Skin of body (tissue), 2 donors: Measurements from ENCODE around the gene PDE1A. TPM values are rescaled to one million over a fixed set of nuclear protein-coding genes. Genes with fewer than 3 reads are reported as not detected.

Experiments used
- DNase-seq: peaks from one replicate; lab custom pipeline; 2025; lab: John Stamatoyannopoulos, UW
- total RNA-seq: library from RNA; depleted of rRNA; stranded (reverse); fragments of >200 nt; gene quantifications from one replicate; pipeline ENCODE4 v1.2.3, GENCODE V29; 2014

Gene PDE1A
- total RNA-seq, 1 donor from 2014 or later = 2.6 TPM

DNA sequence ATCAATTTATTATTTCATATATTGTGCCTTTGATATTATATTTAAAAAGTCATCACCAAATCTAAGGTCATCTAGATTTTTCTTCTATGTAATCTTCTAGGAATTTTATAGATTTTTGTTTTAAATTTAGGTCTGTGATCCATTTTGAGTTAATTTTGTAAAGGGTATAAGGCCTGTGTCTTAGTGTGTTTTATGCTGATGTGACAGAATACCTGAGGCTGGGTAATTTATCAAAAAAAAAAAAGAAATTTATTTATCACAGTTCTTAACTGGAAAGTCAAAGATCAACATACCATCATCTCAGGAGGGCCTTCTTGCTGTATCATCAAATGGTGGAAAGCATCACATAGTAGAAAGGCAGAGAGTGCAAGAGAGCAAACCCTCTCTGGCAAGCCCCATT lies 216.2 kb downstream of the PDE1A start:
- DNase-seq = no peak

DNA sequence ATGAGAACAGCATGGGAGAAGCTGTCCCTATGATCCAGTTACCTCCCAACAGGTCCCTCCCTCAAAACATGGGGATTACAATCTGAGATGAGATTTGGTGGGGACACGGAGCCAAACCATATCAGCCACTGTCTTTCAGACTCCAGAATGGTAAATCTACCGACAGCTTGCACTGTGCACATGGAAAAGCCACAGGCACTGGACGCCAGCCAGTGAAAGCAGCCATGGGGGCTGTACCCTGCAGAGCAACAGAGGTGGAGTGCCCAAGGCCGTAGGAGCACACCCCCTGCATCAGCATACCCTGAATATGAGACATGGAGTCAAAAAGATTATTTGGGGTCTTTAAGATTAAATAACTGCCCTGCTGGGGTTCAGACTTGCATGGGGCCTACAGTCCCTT lies 218.4 kb downstream of the PDE1A start:
- DNase-seq = no peak

DNA sequence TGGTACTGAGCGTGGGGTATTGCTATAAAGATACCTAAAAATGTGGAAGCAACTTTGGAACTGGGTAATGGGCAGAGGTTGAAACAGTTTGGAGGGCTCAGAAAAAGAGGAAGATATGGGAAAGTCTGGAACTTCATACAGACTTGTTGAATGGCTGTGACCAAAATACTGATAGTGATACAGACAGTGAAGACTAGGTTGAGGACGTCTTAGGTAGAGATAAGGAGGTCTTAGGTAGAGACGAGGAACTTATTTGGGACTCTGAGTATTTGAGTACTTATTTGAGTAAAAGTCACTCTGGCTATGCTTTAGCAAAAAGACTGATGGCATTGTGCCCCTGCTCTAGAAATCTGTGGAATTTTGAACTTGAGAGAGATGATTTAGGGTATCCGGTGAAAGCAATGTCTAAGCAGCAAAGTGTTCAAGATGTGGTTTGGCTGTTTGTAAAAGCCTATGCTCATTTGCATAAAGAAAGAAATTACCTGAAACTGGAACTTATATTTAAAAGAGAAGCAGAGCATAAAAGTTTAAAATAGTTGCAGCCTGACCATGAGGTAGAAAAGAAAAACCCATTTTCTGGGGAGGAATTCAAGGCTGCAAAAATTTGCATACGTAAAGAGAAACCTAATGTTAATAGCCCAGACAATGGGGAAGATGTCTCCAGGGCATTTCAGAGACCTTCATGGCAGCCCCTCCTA lies 219.6 kb downstream of the PDE1A start:
- no peak for DNase-seq

DNA sequence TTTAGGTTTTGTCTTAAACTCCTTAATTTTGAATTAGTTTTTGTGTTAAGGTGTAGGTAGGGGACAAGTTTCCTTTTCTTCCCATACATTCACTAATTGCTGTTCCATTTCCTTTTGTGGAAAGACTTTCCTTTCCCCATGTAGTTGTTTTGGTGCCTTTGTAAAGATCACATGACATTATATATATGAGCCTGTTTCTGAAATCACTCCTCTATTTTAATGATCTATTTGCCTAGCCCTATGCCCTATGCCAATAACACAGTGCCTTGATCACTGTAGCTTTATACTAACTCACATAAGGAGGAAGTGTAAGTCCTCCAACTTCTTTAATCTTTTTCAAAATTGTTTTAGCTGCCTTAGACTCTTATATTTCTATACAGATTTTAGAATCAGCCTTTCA lies 229.3 kb downstream of the PDE1A start:
- no peak for DNase-seq

DNA sequence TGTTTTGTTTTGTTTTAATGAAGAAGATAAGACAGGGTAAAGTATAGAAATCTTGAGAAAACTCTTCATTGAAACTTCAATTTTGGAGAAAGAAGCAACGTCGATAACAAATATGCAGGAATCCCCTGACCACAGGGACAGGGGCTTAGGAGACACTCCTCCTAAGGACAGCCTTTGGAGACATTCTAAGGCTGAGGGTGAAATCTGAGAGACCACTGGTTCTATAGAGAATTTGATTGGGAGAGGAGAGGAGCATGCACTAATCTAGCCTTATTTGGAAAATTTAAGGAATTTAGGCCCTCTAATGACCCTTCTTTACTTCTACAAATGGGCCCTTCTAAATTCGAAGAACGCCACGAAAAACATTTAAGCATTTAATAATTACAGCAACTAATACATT lies 233.5 kb downstream of the PDE1A start:
- DNase-seq = no peak

DNA sequence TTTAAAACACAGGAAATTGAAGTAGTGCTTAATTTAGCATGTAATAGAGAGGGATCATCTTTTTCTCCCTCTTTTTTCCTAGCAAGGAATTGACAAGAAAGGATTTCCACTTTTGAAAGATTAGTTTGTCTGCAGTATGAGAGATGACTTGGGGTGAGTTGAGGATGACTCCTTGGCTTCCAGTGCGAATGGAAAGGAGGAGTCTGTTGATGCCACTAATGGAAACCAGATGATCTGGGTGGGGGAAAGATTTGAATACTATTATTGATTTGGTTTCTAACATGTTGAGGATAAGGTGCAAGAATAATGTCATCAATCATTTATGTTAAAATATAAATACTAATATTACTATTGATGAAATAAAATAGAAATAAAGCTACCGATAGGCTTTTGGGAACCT lies 235.8 kb downstream of the PDE1A start:
- no peak for DNase-seq

DNA sequence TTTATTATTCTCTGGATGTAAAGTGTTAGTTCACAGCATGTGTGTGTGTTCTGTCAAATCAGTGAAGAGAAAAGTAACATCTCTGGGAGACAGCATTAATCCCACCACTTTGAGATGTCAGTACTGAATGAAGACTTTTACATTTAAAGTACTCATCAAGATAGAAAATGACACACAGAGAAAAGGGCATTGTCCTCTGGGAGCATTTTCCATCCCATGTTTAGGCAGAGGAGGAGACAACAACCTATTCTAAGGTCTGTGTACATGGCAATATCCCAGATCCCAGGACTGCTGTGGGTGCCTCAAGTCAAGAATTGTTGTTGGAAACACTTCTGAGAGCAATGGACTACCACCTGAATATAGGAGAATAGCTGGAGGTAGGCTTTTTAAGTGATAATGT lies 239.7 kb downstream of the PDE1A start:
- DNase-seq = no peak

DNA sequence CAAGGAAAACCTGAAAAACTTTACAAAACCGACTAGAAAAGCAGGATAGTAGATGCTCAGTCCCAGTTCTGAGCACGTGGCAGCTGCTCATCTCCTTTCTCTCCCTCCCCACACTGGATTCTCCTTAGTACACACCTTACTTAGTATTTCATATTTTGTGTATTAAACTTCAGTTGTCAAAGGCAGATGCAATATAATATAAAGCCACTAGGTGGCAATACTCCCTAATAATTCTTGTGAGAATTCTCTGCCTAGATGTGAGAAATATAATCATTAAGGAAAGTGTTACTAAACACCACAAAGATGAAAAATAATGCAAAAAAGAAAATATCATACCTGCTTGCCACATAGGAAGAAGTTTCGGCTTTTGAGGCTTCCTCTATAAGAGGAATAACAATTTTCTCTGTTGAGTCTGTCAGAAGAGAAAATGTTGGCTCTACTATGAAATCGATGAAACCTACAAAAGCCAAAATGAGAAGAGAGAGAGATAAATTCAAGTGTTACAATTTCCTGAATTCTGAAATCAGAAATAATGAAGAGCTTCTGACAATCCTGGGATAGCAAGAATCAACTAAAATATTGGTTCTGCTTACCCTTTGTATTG lies 240.6 kb downstream of the PDE1A start:
- peak; percentile 1 for DNase-seq

DNA sequence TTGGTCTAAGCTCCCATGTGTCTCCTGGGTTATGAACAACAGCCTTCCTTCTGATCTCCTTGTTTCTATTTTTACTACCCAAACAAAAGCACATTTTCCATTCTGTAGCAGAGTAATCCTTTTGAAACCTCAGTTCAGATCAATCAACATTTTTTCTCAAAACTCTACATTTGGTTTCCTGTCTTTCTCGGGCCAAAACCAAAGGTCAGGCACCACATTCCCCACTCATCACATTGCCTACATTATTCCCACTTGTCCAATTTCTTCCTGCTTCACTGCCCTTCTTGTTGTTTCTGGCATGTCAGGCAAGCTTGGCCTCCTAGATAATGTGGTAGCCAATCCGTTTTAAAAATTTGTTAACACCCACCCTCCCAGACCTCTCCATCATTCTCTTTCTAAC lies 244.4 kb downstream of the PDE1A start:
- no peak for DNase-seq

DNA sequence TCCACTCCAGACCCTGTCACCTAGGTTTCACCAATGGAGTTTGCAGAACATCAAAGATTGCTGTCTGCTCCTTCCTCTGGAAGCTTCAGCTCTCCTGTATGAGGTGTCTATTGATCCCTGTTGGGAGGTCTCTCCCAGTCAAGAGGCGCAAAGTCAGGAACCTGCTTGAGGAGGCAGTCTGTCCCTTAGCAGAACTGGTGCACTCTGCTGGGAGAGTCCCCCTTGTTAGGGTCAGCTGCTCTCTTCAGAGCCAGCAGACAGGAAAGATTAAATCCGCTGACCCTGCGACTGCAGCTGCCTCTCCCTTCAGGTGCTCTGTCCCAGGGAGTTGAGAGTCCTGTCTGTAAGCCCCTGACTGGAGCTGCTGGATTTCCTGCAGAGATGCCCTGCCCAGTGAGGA lies 245.5 kb downstream of the PDE1A start:
- no peak for DNase-seq

DNA sequence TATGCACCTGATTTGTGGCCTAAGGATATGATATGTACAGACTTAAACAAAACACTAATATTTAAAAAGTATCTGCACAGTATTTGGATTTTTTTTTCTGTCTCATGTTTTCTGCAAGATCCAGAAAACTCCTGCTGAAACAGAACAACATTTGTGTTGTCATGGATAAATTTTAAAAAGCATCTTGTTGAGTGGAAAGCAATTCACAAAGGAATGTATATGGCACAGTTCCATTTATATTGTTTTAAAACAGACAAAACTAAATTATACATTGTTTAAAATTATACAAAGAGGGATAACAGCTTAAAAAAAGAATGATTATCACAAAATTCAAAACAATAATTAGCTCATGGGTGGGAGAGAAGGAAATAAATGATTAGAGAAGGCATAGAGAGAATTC lies 247.7 kb downstream of the PDE1A start:
- DNase-seq = peak; percentile 3

DNA sequence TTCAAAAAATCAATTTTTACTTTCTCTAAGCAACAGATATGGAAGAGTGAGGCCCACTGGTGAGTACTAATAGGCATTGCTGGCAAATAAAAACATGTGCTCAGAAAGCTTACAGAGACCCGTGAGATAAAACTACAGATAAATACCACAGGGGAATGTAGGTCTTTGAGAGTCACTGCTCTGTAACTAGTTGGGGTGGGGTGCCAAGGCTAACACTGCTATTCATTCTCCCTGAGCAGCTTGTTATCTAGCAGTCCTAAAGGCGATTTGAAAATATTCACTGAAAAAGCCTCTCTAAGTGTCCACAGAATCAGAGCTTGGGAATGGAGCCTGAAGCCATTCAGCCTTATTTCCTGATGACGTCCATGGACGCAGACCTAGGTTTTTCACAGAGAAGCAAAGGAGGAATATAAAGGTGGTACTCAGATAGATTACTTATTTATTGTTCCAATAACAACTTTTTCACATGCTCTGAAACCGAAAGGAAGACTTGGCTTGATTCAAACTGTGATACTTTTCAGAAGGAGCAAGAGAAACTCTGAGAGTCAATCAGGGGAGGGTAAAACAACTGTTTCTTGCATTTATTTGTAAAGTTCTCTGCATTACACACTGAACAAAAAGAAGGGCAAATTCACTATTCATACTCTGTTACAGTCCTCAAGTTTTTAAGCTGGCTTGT lies 252.8 kb downstream of the PDE1A start:
- no peak for DNase-seq

DNA sequence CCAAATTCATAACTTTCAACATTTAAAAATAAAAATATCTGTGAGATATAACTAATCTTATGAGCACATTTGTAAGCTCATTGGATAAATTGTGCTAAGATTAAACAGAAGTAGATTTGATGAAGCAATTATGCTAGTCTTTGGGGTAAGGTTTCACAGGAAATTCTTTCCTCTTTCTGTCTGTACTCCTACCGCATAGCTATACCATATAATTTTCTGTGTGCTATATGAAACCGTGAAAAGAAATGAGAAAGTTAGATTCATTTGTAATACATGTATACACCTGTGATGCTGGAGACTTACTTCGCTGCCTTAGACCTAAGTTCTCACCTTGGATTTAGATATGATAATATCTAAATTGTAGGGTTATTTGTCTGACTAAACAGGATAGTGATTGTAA lies 256.5 kb downstream of the PDE1A start:
- DNase-seq = no peak

DNA sequence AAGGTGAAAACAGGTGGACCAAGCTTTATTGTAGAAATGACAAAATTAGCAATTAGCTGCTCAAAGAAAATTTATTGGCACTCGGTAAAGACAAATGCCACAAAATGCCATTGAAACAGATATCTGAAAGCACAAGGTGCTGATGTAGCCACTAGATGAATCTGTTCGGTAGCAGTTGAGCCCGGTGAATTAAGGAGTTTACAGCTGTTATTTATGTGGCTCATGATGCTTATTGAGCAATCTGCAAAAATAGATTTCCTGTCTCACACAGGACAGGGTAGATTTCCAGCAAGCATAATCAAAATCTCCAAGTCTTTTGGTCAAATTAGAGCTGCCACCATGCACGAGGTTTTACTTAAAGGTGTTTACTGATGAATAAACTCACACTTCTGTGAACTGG lies 259.0 kb downstream of the PDE1A start:
- DNase-seq = no peak

DNA sequence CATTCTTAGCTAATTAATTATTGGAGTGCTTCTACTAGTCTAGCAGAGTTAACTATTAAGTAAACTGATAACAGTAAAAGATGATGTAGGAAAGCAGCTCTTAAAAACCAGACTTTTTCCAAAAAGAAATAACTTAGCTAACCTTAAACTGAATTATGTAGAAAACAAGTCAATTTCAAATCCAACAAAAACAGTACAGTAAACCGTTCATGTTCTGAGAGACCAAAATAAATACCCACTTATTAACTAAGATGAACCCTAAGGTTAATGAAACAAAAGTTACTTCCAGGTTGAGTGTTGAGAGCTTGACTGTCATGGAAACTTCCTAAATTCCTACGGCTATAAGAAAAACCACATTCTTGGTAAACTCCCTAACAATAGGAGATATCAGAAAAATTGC lies 260.0 kb downstream of the PDE1A start:
- no peak for DNase-seq

DNA sequence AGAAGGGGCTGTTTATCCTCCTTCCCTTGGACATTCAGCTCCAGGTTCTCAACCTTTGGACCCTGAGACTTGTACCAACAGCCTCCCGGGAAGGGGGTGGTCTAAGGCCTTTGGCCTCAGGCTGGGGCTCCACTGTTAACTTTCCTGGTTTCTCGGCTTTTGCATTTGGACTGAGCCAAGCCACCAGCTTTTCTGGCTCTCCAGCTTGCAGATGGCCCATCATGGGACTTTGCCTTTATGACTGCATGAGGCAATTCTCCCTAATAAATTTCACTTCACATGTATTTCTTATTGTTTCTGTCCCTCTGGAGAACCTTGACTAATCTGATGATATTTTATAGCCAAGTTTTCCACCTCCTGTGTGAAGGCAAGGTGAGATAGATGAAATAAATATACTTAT lies 260.4 kb downstream of the PDE1A start:
- no peak for DNase-seq

DNA sequence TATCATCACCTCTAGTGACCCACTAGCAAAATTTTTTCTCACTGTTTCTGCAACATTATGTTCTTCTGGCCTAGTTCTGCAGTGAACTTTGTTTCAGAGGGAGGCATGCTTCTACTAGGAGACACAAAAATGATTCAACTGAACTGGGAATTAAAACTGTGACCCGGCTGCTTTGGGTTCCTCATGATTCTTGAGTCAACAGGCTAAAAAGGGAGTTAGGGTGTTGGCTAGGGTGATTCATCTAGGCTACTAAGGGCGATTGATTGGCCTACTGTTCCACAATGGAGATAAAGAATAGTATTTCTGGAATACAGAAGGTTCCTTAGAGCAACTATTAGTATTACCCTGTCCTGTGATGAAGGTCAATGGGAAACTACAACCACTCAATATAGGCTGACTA lies 261.6 kb downstream of the PDE1A start:
- no peak for DNase-seq

DNA sequence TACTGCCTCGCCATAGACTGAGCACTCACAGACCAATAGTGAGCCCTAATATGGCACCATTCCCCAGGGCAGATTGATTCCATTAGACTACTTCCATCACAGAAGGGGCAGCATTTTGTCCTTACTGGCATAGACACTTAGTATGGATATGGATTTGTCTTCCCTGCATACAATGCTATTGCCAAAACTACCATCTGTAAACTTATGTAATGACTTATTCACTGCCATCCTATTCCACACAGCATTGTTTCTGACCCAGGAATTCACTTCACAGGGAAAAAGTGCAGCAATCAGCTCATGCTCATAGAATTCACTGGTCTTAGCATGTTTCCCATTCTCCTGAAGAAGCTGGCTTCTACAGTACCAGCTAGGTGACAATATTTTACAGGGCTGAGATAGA lies 262.1 kb downstream of the PDE1A start:
- DNase-seq = no peak

DNA sequence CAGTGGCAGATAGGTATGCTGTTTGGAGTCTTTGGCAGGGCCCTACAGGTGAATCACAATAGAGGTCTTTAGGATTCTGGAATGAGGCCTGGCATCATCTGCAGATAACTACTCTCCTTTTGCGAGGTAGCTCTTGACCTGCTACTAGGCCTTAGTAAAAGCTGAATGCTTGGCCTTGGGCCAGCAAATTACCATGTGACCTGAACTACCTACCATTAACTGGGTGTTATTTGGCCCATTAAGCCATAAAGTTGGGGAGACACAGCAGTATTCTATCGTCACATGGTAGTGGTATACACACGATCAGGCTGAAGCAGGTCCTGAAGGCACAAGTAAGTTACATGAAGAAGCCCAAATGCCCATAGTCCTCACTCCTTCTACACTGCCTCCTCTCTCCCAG lies 263.0 kb downstream of the PDE1A start:
- DNase-seq = no peak

DNA sequence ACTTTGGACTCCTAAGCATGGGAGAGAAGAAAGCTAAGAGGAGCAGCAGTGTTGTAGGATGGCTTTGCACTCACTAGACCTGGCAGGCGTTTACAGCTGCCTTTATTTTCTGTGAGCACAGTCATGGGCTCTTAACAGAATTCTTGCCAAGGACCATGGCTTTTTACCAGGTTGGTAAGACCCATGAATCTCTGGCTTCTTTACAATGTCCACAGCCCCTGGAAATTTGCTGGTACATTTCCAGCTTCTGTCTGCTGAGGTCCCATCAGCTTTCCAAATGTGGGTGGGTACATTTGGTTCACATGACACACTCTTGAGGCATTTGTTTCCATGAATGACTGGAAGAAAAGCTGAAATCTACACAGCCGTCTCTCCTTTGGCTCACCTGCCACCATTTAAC lies 278.5 kb downstream of the PDE1A start:
- DNase-seq = no peak

DNA sequence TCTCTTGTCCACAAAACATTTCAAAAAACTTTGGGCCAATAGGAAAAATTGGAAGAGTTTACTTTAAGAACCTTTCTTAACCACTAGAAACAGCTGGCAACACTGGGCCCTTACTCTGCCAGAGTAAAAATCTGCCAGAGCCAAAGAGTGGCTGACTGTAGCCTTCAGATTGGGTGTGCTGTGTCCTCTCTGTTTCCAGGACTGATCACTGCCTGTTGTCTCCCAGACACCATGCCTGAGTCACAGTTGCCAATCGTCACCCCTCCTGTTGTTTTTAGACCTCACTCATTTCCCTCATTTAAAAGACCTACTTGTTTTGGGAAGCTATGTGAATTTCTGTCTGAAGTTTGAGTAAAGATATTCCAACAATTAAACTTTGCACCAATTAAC lies 282.1 kb downstream of the PDE1A start:
- DNase-seq = no peak

DNA sequence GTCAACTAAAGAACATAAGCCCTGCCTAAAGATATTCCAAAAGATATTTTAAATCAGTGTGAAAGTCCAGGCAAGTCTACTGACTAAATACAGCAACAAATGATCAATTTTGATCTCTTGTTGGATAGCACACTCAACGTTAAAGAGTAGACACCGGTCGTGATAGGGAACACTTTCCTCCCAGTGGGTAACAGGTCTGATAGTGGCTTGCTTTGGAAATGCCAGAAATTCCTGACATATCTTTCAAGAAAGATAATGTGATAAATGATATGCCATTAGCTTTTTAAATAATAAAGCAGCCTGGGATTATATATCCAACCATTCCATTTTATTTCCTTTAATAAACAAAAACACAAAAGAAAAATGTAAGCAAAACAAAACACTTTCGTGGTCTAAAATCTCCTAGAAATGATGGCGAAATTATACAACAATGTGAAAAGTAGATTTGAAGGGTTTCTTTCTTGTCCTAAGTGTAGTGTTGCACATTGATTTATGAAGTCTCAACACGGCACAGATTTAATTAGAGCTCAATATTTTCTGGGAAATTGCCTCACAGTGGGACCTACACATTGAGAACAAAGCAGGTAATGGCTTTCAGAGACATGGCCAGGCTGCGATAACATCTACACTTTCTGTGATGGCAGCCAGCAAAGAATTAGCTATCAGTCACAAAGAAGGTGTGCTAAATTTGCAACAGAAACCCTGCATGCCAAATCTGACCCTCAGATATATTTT lies 282.6 kb downstream of the PDE1A start:
- no peak for DNase-seq
